Effector memory CD8-positive, alpha-beta T cell (primary cell): ENCODE results near the gene HCRT.
"Not testable (repeated sequence)": the region's sequence is repeated elsewhere in the genome, so short reads cannot be mapped to it uniquely, and the experiment has no call there.

Experiments
- ATAC-seq: fragments of 150-1000 bp; cut with Tn5 transposase; replicated peaks from 2 replicates; pipeline ENCODE4 v1.10.0; 2021; ENCODE audit warnings: mild to moderate bottlenecking, moderate library complexity
- DNase-seq, 3 experiments: peaks; one replicate each; pipeline ENCODE4 v3.0.0; 2021
- H3K27ac Mint-ChIP-seq, 2 donors: one replicate each; pipeline ENCODE4 v1.8.0; 2022; ENCODE audit warnings: mild to moderate bottlenecking in 2 of 2, mixed read lengths in 2 of 2, moderate library complexity in 2 of 2
- H3K27me3 Mint-ChIP-seq, 2 donors: one replicate each; pipeline ENCODE4 v1.8.0; 2022; ENCODE audit warnings: mixed read lengths in 2 of 2
- H3K36me3 Mint-ChIP-seq: one replicate; pipeline ENCODE4 v1.8.0; 2022; ENCODE audit warnings: mild to moderate bottlenecking, moderate library complexity, mixed read lengths; ENCODE audit not compliant: insufficient read depth
- H3K4me1 Mint-ChIP-seq, 2 donors: one replicate each; pipeline ENCODE4 v1.8.0; 2022; ENCODE audit warnings: low read depth in 2 of 2, mixed read lengths in 2 of 2
- H3K4me3 Mint-ChIP-seq, 2 donors: one replicate each; pipeline ENCODE4 v1.8.0; 2022; ENCODE audit warnings: mild to moderate bottlenecking in 2 of 2, mixed read lengths in 2 of 2, moderate library complexity in 2 of 2
- H3K9me3 Mint-ChIP-seq, 2 donors: one replicate each; pipeline ENCODE4 v1.8.0; 2022; ENCODE audit warnings: mixed read lengths in 2 of 2

The HCRT gene

DNA sequence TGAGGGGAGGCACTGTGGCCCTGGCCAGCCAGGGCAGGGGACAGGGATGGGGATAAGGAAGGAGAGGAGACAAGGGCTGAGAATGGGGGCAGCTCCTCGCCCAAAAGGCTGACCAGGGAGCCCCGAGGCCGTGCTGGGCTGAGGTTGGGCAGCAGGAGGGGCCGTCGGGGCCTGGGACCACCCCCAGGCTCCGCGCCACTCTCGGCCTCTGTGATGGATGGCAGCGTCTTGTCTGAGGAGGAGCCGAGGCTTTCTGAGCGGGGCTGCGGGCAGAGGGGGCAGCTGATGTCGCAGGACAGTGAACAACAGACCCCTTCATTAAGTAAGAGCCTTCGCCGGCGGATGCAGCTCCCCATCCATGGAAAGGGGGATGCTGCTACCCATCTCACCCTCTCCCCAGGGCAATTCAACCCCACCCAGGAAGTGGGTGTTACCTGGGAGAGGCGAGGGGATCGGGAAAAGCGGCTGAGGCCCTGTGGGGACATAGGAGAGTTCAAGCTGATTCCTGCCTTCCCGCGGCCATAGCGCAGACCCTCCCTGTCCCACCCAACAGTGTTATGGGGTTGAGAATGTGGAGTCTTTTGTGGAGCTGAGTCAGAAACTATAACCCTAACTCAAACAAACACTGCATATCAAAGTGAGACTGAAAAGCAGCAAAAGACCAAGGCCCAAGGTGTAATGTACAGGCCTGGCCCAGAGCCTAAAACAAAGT is 21.4 kb downstream of the HCRT start:
- Mint-ChIP-seq H3K27me3 (no peaks in the 10 kb centered on the region), H3K4me3 (no peak overlapping the region), H3K36me3 (peaks cover 4% of the 10 kb centered on the region), H3K9me3 (no peaks in the 10 kb centered on the region), H3K27ac (peak overlapping the region in 1 of 2 donors; percentile 62), H3K4me1 (no peaks in the 10 kb centered on the region)
- DNase-seq (no peak), ATAC-seq (no peak)

DNA sequence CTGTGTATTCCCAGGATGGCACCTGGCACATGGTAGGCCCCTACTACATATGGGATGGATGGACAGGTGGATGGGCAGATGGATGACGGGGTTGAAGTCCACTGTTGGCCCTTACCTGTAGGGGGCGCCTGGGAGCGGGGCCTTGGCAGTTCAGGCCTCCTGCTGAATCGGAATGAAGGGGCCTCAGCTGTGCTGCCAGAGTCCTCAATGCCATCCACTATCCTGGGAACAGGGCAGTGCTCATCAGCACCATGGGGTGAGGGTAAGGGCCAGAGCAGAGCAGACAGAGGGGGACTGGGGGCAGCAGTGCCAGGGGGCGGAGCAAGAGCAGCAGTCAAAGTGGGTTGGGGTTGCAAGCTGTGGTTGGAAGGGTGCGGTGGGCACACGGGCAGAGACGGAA is 22.1 kb downstream of the HCRT start:
- ATAC-seq (peak; percentile 22), DNase-seq (peak in 1 of 3 experiments; percentile 13)
- Mint-ChIP-seq H3K4me3 (no peak overlapping the region), H3K9me3 (no peaks in the 10 kb centered on the region), H3K36me3 (peaks cover 4% of the 10 kb centered on the region), H3K4me1 (no peaks in the 10 kb centered on the region), H3K27ac (peak overlapping the region in 1 of 2 donors; percentile 26), H3K27me3 (no peaks in the 10 kb centered on the region)

- Mint-ChIP-seq H3K4me3 (no peak overlapping the region), H3K9me3 (no peaks in the 10 kb centered on the region), H3K36me3 (peaks cover 7% of the 10 kb centered on the region), H3K4me1 (peaks cover 5% of the 10 kb centered on the region in 2 donors), H3K27ac (no peak overlapping the region), H3K27me3 (no peaks in the 10 kb centered on the region)
- DNase-seq = no peak
- ATAC-seq = no peak
Observed at GRCh38 chr17:42160531-42160910, 24.7 kb downstream of the HCRT start.

DNA sequence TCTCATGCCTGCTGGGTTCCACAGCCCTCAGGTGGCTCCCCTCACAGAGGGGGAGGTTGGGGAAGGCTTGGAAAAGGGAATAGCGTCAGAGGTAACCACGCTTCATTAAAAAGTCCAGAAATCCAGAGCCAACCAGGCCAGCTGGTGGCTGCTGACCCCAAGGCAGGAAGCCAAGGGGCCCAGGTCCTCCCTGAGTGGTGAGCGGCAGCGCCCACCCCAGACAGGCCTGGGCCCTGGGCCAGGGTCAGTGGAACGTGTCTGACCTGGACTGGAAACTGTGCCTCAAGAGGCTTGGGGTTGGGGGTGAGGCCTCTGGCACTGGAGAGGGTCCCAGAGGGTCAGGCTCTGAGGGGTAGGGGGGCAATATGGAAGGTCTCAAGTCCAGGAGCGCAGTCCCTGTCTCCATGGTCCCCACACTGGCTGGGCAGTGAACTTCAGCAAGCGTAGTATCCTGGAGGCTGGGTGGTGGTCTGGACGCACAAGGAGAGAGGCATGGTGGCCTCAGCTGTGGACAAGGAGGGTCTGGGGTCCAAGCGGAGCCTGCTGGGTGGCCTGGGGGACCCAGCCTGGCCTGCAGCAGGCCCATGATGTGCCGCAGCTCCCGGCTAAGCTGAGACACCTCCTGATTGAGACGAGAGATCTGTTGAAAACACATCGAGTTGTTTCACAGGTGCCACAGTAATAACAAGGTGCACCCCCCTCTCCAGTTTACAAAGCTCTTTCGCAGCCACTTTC is 25.3 kb downstream of the HCRT start:
- Mint-ChIP-seq H3K4me1 (peaks cover 5% of the 10 kb centered on the region in 2 donors), H3K4me3 (no peak overlapping the region), H3K36me3 (peaks cover 12% of the 10 kb centered on the region), H3K9me3 (no peaks in the 10 kb centered on the region), H3K27me3 (no peaks in the 10 kb centered on the region), H3K27ac (no peak overlapping the region)
- DNase-seq = no peak
- ATAC-seq = no peak

DNA sequence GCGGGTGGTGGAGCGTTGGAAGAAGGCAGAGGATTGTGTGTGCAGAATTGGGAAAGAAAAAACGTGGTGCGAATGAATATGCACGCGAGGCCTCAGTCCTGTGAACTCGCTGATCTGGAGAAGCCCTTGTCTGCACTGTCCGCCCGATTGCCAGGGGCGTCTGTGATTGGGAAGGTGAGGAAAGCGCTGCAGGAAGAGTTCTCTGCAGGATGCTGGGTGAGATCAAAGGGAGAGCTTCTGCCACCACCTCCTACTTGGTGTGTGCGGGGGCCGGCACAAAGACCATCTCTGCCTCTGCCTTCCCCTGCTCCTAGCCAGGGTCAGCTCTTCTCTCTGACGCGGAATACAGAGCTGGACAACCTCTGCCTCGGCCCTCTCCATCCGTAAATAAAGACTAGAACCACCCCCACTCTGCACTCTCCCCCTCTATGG is 29.6 kb downstream of the HCRT start:
- Mint-ChIP-seq H3K27ac (peak overlapping the region; percentile 91 to 94), H3K27me3 (no peaks in the 10 kb centered on the region), H3K4me1 (peaks cover 30 to 36% of the 10 kb centered on the region in 2 donors), H3K36me3 (peaks cover 25% of the 10 kb centered on the region), H3K9me3 (no peaks in the 10 kb centered on the region), H3K4me3 (peak overlapping the region; percentile 90 to 95)
- no peak for DNase-seq
- no peak for ATAC-seq

GRCh38 chr17:42153919-42154742 is 31.1 kb downstream of the HCRT start:
- no peaks in the 10 kb centered on the region for H3K27me3 Mint-ChIP-seq
- H3K9me3 Mint-ChIP-seq = no peaks in the 10 kb centered on the region
- H3K36me3 Mint-ChIP-seq = peaks cover 29% of the 10 kb centered on the region
- ATAC-seq (no peak), DNase-seq (no peak)
- peak overlapping the region; percentile 90 to 95 for H3K4me3 Mint-ChIP-seq
- peaks cover 30 to 36% of the 10 kb centered on the region in 2 donors for H3K4me1 Mint-ChIP-seq
- peak overlapping the region; percentile 91 to 94 for H3K27ac Mint-ChIP-seq

GRCh38 chr17:42146911-42147607 is 38.2 kb downstream of the HCRT start:
- ATAC-seq (no peak), DNase-seq (no peak)
- Mint-ChIP-seq H3K4me1 (peaks cover 25 to 35% of the 10 kb centered on the region in 2 donors), H3K4me3 (no peak overlapping the region), H3K27ac (no peak overlapping the region), H3K9me3 (no peaks in the 10 kb centered on the region), H3K27me3 (no peaks in the 10 kb centered on the region), H3K36me3 (peaks cover 54% of the 10 kb centered on the region)

DNA sequence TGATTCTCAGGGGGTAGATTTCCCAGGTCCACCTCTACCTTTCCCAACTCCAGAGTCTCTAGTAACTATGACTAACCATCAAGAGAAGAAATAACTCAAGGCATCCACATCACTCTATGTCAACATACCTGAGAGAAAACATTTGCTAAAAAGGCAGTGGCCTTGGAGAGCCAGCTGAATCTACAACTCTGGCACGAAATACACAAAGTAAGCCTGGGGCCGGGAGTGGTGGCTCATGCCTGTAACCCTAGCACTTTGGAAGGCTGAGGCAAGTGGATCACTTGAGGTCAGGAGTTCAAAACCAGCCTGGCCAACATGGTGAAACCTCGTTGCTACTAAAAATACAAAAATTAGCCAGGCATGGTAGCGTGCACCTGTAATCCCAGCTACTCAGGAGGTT is 42.1 kb downstream of the HCRT start:
- Mint-ChIP-seq H3K36me3 (peaks cover 44% of the 10 kb centered on the region), H3K27ac (peak overlapping the region in 1 of 2 donors; percentile 67), H3K4me1 (peaks cover 34 to 50% of the 10 kb centered on the region in 2 donors)
- not testable (repeated sequence) for ATAC-seq, DNase-seq, H3K9me3 Mint-ChIP-seq, H3K27me3 Mint-ChIP-seq, H3K4me3 Mint-ChIP-seq

DNA sequence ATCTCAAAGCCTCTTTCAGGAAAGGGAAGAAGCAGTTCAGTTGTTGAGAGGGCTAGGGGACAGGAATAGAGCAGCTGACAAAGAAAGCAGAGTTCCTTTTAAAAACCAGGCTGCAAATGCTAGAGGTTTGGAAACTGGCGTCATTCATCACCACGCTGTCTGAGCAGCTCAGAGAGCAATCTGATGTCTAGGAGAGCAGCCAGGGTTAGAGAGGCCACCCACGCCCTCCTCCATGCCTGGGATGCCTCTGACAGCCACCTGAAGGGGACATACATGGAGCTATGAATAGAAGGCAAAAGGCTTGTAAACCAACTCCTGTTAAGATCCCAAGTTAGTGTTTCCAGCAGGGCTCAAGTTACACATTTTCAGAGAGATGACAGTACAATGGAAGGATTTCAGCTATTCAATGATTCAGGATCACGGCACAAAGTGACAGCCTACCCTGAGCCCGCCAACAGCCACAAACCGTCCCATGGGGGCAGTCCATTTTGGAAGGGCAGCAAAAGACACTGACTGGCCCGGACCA is 42.8 kb downstream of the HCRT start:
- Mint-ChIP-seq H3K9me3 (no peaks in the 10 kb centered on the region), H3K4me1 (peaks cover 34 to 56% of the 10 kb centered on the region in 2 donors), H3K4me3 (no peak overlapping the region), H3K36me3 (peaks cover 40% of the 10 kb centered on the region), H3K27ac (peak overlapping the region; percentile 67 to 69), H3K27me3 (no peaks in the 10 kb centered on the region)
- no peak for DNase-seq
- no peak for ATAC-seq

GRCh38 chr17:42141382-42141781 is 43.9 kb downstream of the HCRT start:
- Mint-ChIP-seq H3K36me3 (peaks cover 42% of the 10 kb centered on the region), H3K9me3 (no peaks in the 10 kb centered on the region), H3K4me3 (no peak overlapping the region), H3K4me1 (peaks cover 36 to 54% of the 10 kb centered on the region in 2 donors), H3K27me3 (no peaks in the 10 kb centered on the region), H3K27ac (peak overlapping the region in 1 of 2 donors; percentile 69)
- ATAC-seq (no peak), DNase-seq (no peak)

GRCh38 chr17:42140690-42141089 is 44.6 kb downstream of the HCRT start:
- H3K4me3 Mint-ChIP-seq, H3K9me3 Mint-ChIP-seq, H3K27me3 Mint-ChIP-seq, ATAC-seq, H3K27ac Mint-ChIP-seq, DNase-seq: not testable (repeated sequence)
- Mint-ChIP-seq H3K36me3 (peaks cover 42% of the 10 kb centered on the region), H3K4me1 (peaks cover 38 to 60% of the 10 kb centered on the region in 2 donors)

GRCh38 chr17:42138749-42139492 is 46.3 kb downstream of the HCRT start:
- peak overlapping the region in 1 of 2 donors; percentile 35 for H3K27ac Mint-ChIP-seq
- H3K4me3 Mint-ChIP-seq = no peak overlapping the region
- ATAC-seq = no peak
- no peaks in the 10 kb centered on the region for H3K27me3 Mint-ChIP-seq
- no peak for DNase-seq
- peaks cover 41% of the 10 kb centered on the region for H3K36me3 Mint-ChIP-seq
- no peaks in the 10 kb centered on the region for H3K9me3 Mint-ChIP-seq
- H3K4me1 Mint-ChIP-seq = peaks cover 41 to 62% of the 10 kb centered on the region in 2 donors
